ENCODE results near the gene TIMM17A.

The TIMM17A gene

DNA sequence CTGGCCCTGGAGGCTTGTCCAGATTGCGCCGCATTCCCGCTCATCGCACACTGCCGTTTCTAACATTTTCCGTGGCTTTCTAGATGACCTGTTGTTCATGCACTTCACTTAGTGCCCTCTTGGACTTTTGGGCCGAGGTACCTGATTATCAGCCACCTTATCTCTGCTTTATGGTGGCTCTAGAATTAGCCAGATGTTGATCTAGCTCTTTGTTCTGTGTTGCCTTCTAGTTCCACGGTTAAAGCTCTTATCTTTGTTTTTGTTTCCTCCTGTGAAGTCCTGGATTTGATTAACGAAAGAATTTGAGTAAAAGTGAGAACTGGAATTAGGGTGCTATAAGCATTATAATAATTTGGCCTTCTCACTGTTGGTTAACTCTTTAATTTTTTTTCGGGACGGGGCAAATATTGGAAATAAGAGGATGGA lies 28.1 kb downstream of the TIMM17A start:
- no peak for DNase-seq (ENCODE audit: low read depth)

GRCh38 chr1:201984446-201984845 lies 29.1 kb downstream of the TIMM17A start:
- no peak for DNase-seq (ENCODE audit: low read depth)

- DNase-seq (ENCODE audit: low read depth): no peak
These were observed 30.1 kb downstream of the TIMM17A start for GRCh38 chr1:201985355-201985754.

GRCh38 chr1:201988601-201989000 lies 33.3 kb downstream of the TIMM17A start:
- DNase-seq (ENCODE audit: low read depth): no peak

GRCh38 chr1:201989354-201990128 lies 34.2 kb downstream of the TIMM17A start:
- DNase-seq (ENCODE audit: low read depth): no peak

DNA sequence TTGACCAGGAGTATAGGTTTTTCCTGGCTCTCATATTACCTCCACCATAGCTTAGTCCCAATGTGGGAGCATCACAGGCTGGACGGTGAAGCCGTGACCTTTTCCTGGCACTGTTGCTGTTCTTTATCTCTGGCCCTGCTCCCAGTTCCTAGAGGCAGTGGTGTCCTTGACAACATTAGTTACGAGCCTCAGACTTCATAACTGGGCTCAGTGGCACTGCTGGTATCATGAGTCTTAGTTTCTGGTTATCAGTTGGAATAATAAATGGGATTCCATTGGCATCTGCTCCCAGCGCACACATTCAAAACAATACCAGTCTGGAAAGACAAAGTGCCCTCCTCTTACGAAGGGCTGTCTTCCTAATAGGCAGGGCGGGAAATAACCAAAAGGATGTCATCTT lies 35.1 kb downstream of the TIMM17A start:
- no peak for DNase-seq (ENCODE audit: low read depth)

DNA sequence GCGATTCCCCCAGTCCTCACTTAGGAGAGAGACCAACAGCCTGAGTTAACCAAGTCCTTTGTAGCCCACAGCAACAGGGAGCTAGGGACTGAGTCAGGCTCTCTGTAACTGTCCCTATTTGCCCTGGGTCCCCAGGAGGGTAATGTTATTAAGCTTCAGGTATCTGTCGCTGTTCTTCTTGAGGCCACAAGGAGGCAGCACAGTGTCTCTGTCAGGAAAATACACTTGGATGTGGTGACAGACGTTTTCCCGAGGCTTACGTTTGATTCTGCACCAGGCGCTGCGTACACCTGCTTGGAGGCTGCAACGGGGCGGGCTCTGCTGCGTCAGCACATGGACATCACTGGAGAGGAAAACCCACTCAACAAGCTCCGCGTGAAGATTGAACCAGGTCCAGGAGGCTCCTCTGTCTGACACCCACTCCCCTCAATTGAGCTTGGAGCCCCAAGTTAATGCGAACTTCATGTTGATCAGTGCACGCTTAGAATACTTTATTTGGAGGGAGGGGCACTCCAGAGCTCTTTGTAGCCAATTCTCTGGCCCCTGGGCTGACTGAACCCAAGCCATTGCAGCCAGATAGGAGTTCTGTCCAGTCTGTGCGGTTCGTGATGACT lies 44.4 kb downstream of the TIMM17A start:
- DNase-seq (ENCODE audit: low read depth): no peak

GRCh38 chr1:202002507-202002906 lies 47.2 kb downstream of the TIMM17A start:
- no peak for DNase-seq (ENCODE audit: low read depth)

DNA sequence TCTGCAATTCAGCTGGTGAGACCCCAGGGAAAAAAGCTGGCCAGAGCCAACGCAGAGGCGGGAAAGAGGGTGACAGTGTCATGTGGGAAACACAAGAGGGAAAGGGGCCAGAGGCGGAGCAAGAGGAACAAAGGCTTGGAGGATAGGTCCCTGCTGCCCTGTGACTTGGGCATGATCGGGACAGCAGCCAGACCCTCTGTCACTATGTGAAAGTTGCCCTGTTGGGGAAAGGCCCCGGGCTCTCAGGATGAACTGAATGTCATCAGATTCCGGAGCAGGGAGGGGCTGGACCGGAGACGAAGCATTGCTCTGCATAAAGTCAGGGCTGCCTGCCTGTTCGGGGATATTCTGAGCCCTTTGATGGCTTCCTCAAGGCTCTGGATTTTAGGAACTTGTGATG lies 49.4 kb downstream of the TIMM17A start:
- DNase-seq (ENCODE audit: low read depth): no peak

- DNase-seq (ENCODE audit: low read depth): no peak
These were observed 50.7 kb downstream of the TIMM17A start for GRCh38 chr1:202005958-202006357.

- DNase-seq (ENCODE audit: low read depth): no peak
These were observed 52.0 kb downstream of the TIMM17A start for GRCh38 chr1:202007304-202007703.

GRCh38 chr1:202007805-202008489 lies 52.6 kb downstream of the TIMM17A start:
- no peak for DNase-seq (ENCODE audit: low read depth)

DNA sequence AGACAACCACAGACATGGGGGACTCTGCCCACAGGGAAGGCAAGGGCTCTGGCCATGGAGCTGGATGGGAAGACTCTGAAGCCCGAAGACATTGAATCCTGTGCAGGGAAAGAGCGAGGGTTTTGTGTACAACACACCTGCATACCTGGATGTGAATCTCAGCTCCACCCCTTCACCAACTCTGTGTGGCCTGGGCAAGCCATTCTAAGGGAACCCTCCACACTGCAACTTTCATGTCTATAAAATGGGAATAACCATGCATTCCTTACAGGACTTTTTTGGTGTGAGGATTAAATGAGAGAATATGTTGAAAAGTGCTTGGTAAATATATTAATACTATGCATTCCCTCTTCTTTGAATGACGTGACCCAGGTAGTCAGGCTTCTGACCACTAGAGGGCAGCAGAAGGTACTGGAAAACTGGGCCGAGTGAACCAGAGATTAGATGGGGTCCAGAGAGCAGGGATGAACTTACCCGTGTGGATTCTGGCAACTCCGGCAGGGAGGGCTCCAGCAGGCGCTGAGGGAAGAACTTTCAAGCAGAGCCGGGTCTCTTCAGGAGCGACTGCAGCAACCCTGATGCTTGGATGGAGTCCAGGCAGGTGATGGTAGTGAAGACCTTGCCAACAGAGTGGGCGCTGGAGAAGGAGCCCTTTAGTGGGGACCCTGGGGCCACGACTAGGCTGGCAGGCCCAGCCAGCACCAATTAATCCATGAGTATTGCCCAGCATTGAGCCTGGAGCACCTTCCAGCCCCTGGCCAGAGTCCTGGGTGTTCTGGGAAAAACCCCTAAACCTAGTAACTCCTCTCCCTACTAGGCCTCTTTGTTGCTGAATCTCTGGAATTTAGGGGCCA lies 54.2 kb downstream of the TIMM17A start:
- DNase-seq (ENCODE audit: low read depth): peak; percentile 54

DNA sequence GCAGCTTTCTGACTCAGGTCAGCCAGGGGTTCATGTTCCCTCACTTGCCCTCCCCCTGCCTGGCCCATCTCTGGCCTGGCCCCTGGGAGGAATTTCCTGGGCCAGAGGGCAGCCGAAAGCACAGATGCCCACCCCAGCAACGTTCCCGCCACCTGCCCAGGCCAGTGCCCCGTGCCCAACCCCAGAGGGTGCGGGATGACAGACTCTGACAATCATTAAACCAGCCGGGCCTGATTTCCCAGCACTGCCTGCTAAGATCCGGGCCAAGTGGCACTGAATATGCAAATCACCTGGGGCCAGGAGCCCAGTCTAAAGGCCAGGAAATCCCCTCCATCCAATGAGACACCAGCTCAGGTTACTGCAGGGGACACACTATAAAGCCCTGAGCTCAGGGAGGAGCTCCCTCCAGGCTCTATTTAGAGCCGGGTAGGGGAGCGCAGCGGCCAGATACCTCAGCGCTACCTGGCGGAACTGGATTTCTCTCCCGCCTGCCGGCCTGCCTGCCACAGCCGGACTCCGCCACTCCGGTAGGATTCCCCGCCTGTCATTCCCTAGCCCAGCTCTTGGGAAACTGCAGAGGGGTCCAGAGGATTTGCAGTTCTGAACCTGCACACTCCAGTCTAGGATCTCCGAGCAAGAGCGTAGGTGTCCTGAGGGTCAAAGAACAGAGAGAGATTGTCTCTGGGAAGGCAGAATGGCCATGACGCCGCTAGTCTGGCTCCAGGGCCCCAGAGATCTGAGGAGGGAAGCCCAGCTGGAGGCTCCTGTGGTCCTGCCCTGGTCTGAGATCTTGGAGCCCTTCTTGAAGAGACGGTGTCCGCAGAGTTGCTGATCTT lies 55.1 kb downstream of the TIMM17A start, which contains the start of gene ELF3:
Gene ELF3 (plus strand): TSS at position 408 of the 836 bp plus-strand sequence. CDS start 550 bp downstream, outside the sequence.
- DNase-seq (ENCODE audit: low read depth): no peak

- DNase-seq (ENCODE audit: low read depth): no peak
These were observed 56.7 kb downstream of the TIMM17A start for GRCh38 chr1:202011994-202012393.

DNA sequence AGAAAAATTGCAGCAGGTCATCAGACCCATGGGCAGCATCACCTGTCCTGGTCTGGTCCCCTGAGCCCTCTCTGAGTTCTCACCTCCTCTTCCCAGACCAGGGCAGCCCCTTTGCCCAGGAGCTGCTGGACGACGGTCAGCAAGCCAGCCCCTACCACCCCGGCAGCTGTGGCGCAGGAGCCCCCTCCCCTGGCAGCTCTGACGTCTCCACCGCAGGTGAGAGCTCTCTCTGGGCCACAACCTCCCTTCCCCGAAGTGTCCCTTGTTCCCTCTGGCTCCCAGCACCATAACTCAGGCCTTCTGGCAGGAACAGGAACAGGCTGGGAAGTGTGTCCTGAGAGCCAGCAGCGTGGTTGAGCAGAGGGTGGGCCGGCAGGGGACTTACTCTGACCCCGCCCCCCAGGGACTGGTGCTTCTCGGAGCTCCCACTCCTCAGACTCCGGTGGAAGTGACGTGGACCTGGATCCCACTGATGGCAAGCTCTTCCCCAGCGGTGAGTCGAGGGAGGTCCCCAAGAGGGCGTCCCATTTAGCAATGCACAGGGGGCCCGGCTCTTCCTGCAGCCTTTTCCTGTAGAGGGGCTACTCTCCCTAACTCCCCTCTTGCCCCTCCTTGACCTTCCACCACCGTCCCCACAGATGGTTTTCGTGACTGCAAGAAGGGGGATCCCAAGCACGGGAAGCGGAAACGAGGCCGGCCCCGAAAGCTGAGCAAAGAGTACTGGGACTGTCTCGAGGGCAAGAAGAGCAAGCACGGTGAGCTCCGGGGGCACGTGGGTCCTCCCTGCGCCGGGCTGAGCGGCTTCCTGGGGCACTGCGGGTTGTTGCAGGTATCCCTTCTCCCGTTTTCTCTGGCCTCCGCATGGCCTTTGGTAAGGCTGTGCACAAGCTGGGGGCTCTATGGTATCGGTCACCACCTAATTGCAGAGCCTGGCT lies 57.5 kb downstream of the TIMM17A start:
- DNase-seq (ENCODE audit: low read depth): no peak

GRCh38 chr1:202013603-202014002 lies 58.3 kb downstream of the TIMM17A start:
- no peak for DNase-seq (ENCODE audit: low read depth)

GRCh38 chr1:202014060-202014459 lies 58.8 kb downstream of the TIMM17A start:
- no peak for DNase-seq (ENCODE audit: low read depth)

DNA sequence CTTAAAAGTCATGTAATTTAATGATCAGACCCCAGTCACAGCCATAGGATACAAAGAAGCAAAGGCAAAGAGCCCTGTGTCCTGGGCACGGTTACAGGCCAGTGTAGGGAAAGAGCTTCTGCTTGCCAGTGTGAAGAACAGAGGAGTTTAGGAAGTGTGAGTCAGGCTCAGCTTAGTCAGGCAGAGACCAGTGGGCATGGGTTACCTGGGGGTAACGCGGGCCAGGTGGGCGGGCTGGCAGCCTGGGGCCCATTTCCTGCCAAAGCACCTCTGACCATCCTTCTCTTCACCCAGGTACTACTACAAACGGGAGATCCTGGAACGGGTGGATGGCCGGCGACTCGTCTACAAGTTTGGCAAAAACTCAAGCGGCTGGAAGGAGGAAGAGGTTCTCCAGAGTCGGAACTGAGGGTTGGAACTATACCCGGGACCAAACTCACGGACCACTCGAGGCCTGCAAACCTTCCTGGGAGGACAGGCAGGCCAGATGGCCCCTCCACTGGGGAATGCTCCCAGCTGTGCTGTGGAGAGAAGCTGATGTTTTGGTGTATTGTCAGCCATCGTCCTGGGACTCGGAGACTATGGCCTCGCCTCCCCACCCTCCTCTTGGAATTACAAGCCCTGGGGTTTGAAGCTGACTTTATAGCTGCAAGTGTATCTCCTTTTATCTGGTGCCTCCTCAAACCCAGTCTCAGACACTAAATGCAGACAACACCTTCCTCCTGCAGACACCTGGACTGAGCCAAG lies 59.8 kb downstream of the TIMM17A start:
- DNase-seq (ENCODE audit: low read depth): no peak

DNA sequence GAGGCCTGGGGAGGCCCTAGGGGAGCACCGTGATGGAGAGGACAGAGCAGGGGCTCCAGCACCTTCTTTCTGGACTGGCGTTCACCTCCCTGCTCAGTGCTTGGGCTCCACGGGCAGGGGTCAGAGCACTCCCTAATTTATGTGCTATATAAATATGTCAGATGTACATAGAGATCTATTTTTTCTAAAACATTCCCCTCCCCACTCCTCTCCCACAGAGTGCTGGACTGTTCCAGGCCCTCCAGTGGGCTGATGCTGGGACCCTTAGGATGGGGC lies 60.3 kb downstream of the TIMM17A start:
- no peak for DNase-seq (ENCODE audit: low read depth)

All from HS-27A (cell line).